GM21367 (cell line): Measurements from ENCODE around the gene ENTPD1.
A peak's percentile ranks its signal among the peaks of the same experiment; 100 is the strongest.
"Not testable (repeated sequence)": the region's sequence is repeated elsewhere in the genome, so short reads cannot be mapped to it uniquely, and the experiment has no call there.

ENCODE experiments used
- ATAC-seq: cut with Tn5 transposase; IDR thresholded peaks from one replicate; pipeline ENCODE4 v1.9.1; 2021; ENCODE audit not compliant: unreplicated experiment

The ENTPD1 gene, protein sequence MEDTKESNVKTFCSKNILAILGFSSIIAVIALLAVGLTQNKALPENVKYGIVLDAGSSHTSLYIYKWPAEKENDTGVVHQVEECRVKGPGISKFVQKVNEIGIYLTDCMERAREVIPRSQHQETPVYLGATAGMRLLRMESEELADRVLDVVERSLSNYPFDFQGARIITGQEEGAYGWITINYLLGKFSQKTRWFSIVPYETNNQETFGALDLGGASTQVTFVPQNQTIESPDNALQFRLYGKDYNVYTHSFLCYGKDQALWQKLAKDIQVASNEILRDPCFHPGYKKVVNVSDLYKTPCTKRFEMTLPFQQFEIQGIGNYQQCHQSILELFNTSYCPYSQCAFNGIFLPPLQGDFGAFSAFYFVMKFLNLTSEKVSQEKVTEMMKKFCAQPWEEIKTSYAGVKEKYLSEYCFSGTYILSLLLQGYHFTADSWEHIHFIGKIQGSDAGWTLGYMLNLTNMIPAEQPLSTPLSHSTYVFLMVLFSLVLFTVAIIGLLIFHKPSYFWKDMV

DNA sequence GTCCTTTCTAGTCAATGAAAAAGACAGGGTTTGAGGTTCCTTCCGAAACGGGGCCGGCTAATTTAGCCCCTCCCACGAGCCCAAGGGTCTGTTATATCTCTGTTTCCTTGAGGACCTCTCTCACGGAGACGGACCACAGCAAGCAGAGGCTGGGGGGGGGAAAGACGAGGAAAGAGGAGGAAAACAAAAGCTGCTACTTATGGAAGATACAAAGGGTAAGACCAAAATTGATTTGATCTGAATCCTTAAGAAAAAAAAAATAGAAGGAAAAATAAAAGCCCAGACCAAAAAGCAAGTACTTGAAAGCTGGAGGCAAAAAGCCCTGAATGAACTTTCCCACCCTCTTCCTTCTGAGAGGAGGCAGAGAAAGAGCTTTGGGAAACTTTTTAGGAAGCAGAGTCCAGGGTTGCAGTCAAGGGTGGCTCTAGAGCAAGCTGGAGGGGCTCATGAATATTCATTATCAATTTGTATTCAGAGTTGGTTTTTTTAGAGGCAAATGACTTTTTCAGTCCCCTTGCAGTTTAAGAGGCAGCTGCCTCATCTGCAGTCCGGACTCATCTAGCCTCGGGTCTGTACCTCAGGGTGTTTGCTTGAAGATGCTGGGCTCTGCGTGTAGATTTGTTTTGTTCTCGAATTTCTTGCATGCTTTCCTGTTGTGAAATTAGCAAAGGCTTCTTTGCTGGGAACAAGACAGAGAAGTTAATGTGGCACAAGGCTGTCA lies at the start of gene ENTPD1:
Gene ENTPD1, plus strand, starts transcription at position 123 of the 721 bp plus-strand sequence. Its CDS starts 77 bp downstream, at position 200.
- ATAC-seq, result peak; percentile 24

DNA sequence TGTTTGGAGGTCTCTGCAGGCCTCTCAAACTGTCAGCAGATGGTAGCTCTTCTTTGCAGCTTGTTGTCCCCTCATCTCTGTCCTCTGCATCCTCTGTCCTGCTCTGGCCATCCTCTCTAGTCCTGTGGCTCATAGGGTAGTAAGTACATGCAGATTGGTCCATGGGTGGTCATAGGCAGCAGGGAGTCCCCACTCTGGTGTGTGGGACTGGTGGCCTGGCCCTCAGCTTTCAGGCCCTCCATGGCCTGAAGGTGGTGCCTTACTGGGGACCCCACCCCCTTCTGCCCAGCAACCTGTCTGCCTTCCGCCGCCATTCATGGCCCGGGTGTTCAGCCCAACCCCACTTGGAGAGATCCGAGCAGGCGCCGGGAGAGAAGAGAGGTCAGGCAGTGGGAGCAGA lies 49.4 kb upstream of the ENTPD1 start:
- no peak for ATAC-seq

DNA sequence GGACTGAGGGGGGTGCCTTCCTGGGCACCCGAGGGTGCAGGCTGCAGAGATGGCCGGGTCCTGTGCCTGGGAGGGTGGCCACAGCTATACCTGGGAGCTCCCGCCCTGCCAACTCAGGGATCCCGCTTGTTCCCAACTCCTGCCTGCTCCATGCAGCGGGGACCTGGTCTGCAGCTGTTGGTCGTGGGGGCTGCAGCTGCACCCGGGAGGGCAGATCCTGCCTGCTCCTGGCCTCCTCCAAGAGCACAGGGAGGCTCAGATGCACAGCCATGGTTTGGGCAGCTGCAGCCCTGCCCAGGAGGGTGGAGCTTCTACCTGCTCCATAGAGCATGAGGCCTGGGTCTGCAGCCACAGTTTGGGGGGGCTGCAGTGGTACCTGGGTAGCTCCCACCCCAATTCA lies 49.0 kb upstream of the ENTPD1 start:
- ATAC-seq, result no peak

DNA sequence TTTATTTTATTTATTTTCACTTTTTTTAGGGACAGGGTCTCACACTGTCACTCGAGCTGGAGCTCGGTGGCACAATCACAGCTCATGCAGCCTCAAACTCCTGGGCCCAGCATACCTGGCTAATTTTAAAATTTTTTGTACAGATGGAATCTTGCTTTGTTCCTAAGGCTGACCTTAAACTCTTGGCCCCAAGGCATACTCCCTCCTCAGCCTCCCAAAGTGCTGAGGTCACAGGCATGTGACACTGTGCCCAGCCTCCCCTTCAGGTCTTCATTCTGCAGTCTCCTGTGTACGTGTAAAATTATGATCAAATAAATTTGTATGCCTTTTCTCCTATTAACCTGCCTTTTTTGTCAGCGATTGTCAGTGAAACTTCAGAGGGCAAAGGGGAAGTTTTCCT lies 44.5 kb upstream of the ENTPD1 start:
- no peak for ATAC-seq

DNA sequence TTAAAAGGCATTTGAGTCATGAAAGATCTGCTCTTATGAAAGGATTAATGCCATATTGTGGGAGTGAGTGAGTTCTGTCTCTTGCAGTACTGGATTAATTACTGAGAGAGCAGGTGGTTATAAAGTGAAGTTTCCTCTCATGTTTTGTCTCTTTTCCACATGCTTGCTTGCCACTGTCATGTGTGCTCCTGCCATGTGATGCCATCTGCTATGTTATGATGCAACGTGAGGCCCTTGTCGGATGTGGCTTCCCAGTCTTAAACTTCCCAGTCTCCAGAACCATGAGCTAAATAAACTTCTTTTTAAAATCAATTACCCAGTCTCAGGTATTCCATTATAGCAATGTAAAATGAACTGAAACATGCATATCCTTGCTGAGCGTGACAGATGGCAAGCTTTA lies 39.5 kb upstream of the ENTPD1 start:
- ATAC-seq, result no peak

DNA sequence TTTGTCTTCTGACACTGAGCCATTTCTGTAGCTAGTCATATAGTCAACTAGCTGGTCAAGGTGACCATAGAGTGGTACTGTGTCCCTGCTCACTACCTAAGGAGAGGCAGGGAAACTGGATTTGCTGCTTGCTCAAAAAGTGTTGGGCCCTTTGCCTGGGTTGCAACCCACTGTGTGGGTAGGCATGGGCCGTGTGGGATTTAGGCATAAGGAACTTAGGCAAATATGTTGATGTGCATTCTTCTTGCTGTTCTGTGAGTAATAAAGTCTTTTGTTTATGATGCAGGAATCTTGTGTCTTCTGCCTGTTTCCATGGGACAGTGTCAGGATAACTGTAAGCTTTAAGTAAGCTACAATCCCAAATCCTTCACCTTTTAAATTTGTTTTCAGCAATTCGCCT lies 39.1 kb upstream of the ENTPD1 start:
- no peak for ATAC-seq

DNA sequence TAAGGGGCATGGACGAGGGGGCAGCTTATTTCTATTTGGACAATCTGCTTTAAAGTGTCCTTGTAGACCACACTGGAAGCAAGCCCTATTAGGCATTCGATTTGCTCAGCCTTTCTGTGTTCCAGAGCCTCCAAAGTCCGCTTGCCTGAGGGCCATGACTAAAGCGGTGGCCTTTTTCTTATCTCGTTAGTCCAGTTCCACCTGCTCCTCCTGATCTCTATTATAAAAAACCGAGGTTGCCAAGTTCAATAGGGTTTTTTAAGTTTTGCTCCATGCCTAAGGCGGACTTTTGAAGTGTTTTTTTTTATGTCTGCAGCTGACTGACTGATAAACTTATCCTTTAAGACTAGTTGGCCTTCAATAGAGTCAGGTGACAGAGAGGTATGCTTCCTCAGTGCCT lies 35.2 kb upstream of the ENTPD1 start:
- not testable (repeated sequence) for ATAC-seq

DNA sequence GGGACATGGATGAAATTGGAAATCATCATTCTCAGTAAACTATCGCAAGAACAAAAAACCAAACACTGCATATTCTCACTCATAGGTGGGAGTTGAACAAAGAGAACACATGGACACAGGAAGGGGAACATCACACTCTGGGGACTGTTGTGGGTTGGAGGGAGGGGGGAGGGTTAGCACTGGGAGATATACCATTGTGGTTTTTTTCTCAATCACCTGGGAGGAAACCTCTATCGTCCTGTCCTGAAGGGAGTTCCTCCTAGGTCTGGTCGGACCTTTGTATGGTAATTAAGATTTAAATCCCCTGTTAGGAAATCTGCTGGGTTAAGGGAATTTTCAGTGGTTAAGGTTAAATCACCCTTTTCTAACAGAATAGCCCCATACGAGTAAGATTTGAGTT lies 33.5 kb upstream of the ENTPD1 start:
- ATAC-seq, result not testable (repeated sequence)

DNA sequence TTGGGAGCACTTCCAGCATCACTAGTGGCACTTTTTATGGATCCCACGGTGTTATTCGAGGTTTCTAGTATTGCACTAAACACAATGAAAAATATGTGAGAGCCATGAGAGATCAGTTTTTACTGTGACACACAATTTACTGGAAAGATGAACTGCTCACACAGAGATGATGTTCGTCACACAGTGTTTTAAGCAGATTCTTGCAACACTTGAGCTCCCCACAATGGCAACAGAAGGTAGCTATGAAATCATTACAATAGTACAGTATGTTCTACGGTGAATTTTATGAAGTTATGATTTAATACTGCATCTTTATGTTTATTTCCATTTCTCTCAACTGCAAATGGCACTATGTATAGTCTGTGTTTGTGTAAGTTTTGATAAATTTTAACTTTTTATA lies 27.4 kb upstream of the ENTPD1 start:
- ATAC-seq, result no peak

DNA sequence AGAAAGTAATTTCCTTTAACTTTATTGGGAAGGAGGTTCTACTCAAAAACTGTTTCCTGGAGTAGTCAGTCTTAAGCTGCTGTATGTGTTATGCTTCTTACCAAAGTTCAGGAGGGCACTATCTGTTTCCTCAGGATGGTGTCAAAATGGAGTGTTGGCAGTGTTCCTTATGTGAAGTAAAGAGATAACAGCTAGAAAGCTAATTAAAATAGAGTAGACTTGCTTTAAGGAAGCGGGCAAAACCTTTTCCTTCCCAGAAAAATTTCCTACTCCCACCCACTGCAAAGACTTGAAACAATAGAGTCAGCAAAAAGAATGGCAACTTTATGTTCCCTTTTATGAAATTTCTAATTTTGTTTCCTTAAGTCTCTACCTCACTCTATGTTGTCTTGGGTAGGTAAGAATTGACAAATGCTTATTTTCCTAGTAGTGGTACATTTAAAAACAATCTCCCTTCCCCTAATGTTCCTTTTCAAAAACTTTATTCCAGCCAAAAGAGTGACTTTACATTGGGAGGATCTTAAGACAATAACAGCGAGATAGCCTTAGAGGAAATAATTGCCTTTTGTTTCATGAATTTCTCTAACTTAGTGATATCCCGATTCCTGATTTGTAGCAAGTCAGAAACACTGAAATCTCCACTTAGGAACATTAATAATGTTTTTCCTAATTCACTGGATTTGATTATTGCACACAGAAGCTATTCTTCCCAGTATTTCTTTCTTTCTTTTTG lies 26.5 kb upstream of the ENTPD1 start:
- no peak for ATAC-seq

DNA sequence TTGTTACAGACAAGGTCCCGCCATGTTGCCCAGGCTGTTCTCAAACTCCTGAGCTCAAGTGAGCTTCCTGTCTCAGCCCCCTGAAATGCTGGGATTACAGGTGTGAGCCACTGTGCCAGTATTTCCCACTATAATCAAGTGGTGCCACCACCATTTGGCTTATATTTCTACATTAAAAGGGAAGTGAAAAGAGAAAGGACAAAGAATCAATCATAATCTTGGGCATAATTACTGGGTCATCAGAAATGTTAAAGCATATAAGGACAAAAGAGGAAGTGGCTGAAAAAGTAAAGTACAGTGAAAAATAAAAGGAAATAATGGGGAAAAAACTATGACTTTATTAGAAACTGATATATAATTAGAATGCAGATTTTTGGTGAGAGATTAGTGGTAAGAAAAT lies 25.7 kb upstream of the ENTPD1 start:
- no peak for ATAC-seq

DNA sequence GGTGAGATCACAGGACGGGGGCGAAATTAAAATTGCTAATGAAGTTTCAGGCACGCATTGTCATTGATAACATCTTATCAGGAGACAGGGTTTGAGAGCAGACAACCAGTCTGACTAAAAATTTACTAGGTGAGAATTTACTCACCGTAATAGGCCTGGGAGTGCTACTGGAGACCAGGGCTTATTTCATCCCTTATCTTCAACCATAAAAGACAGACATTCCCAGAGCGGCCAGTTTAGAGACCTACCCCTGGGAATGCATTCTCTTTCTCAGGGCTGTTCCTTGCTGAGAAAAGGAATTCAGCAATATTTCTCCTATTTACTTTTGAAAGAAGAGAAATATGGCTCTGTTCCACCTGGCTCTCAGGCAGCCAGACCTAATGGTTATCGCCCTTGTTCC lies 23.1 kb upstream of the ENTPD1 start:
- not testable (repeated sequence) for ATAC-seq

DNA sequence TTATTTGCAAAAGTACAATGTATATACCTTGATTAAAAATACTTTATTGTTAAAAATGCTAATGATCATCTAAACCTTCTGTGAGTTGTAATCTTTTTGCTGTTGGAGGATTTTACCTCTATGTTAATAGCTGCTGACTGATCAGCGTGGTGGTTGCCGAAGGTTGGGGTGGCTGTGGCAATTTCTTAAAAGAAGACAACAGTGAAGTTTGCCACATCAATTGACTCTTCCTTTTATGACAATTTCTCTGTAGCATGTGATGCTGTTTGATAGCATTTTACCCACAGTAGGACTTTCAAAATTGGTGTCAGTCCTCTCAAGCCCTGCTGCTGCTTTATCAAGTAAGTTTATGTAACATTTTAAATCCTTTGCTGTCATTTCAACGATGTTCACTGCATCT lies 16.9 kb upstream of the ENTPD1 start:
- ATAC-seq, result no peak

DNA sequence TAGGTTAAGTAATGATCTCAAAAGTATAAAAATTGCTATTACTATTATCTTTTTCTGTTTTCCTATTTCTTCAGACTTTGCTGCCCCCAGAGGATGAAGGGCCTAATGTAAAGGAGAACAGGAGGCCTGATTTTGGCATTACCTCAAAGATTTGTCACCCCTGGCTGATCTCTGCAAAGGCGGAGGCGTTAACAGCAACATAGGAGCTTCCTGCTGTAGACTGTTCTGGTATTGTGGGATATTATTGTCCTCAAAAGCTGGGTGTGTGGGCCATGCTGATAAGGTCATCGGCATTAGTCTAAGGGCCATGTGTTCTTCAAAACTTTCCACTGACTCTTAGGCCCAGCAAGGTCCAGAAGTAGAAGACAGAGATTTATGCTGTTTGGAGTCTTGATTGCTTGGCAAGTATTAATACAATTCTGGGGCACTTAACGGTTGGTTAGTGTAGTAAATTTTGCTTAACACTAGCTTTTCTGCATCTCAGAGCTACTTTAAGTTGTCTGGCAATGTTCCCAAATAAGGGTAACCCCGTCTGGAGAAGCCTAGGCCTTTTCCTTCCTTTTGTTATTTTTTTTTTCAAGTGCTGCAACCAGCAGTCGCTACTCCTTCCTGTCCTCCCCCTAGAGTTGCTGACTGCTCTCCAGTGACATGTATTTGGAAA lies 14.0 kb upstream of the ENTPD1 start:
- ATAC-seq, result peak; percentile 66

DNA sequence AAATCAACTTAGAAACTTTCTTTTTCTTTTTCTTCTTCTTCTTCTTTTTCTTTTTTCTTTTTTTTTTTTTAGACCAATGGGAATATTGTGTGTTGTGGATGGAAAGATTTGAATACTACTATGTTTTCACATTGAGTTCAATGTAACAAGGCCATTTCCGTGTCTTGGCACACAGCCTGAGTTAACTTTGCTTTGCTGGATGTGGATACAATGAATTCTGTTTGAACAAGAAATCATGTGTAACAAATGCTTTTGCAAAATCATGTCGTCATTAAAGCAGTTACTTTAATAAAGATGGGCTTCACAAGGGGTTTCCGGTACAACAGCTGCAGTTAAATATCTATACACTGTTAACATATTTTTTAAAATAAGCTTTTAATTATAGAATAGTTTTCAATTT lies 13.5 kb upstream of the ENTPD1 start:
- no peak for ATAC-seq

DNA sequence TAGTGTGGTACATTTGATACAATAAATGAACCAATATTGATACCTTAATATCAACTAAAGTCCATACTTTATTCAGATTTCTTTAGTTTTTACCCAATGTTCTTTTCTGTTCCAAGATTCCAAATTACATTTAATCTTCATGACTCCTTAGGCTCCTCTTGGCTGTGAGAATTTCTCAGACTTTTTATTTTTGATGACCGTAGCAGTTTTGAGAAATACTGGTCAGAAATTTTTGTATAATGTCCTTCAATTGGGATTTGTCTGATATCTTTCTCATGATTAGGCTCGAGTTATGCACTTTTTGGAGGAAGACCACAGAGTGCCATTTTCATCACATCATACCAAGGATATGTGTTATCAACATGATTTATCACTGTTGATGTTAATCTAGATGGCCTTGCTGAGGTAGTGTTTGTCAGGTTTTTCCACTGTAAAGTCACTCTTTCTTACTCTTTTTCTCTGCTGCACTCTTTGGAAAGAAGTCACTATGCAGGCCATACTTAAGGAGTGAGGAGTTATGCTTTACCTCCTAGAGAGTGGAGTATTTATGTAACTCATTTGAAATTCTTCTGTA lies 12.9 kb upstream of the ENTPD1 start:
- no peak for ATAC-seq

DNA sequence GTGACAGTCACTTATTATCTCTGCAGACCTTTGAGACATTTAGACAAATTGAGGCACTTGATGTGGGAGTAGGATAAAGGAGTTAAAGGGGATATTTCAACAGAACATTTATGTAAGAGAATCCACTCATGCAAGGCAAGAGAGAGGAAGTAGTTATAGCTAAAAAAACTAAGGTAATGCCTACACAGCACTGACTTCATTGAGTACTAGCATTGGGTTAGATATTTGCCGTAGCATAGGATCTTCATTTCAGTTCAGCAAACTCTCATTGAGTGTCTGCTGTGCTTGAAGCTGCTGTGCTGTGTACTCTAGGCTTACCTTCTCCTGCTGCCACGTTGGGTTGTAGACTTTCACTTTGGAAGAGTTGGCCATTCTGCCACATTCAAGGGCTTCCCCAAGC lies 10.5 kb upstream of the ENTPD1 start:
- no peak for ATAC-seq

DNA sequence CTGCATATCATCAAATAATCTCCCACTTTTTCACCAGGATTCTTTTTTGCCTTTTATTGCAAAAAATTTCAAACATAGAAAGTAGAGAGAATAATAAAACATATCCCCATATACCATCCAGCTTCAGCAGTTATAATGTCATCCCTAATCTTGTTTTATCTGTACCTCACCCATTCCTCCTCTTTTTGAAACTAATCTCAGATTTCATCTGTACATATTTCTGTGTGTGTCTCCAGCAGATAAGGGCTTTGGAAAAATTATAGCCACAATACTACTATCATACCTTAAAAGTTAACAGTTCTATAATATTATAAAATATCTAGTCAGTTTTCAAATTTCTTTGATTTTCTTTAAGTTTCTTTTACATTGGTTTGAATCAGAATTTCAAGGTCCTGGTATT lies 7.6 kb upstream of the ENTPD1 start:
- ATAC-seq, result no peak

DNA sequence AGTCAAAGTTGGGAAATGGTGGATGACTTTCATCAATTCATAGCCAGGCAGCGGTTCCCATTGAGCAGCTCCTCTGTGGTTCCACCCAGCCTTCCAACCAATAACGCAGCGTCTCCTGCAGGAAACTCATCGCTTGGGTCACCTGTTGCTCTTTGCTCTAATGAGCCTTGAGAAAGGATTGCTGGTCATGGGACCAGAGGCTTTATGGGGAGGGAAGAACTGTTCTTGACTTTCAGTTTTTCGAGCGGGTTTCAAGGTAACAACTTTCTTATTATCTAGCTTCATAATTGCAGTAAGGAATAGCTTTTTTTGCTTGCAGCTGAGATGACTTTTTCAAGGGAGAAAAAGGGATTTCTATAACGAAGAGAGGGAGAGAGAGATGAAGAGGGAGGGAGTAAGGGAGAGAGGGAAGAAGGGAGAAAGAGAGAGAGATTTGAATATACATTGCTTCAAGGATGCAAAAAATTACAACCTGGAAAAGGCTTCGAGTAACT lies 405 bp upstream of the ENTPD1 start:
- ATAC-seq, result peak; percentile 27
